ENCODE data around the gene PARVB.
A peak's percentile ranks its signal among the peaks of the same experiment; 100 is the strongest.
"Not testable (repeated sequence)": the region's sequence is repeated elsewhere in the genome, so short reads cannot be mapped to it uniquely, and the experiment has no call there.

Gene PARVB

GRCh38 chr22:44089717-44090570, 65.8 kb downstream of the PARVB start:
- DNase-seq, result no peak

DNA sequence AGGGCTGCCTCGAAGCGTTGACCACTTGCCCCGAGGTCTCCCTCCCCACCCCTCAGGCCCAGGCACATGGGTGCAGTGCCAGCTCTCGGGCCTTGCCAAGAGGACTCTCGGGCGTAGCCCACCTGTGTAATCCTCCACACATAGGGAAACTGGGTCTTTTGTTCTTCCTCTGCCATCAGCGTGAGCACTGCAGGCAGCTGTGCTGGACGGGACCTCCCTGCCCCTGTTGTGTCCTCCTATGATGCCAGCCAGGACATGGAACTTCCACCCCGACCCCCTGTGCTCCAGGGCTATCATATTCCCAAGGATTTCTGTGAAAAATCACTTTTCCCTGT, 66.4 kb downstream of the PARVB start:
- DNase-seq, result no peak

GRCh38 chr22:44091021-44091721, 67.1 kb downstream of the PARVB start:
- no peak for DNase-seq

- DNase-seq, result no peak
Observed at GRCh38 chr22:44091751-44092150, 67.6 kb downstream of the PARVB start.

DNA sequence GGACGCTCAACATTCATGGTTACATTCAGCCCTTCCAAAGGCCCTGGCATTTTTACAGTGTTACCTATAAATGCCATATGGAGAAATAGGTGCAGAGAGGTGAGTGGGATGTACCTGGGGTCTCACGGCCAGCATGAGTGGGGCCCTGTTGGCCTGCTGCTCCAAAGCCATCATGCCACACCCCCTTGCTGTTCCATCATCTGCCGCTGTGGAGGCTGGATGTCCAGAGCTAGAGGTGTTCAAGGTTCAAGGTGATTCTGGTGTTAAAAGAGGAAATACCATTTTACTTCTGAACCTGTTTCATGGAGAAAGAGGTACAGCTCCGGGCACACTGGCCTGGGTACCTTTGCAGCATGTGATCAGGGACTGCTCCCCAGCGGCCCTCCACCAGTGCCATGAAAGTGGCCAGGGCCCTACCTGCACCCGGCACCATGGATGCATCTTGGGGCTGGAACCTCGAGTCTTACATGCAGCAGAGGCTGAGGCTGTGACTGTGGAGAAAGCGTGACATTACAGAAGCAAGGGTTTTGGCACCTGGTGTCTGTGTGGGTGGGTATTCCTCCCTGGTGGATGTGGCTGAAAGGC, 68.6 kb downstream of the PARVB start:
- no peak for DNase-seq

DNA sequence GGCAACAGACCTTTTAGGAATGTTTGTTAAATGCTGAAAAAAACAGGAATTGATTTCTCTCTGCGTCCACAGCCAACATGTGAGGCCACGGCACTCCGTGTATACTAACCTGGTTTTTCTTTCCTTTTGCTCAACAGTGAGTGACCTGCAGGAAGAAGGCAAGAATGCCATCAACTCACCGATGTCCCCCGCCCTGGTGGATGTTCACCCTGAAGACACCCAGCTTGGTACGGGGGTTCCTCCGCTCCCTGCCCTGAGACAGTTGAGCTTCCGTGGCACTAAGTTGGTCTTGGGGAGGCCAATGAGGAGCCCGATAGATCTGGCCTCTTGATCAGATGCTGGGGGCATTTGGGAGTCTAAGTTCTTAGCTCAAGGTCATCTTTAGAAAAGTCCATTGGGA, 69.7 kb downstream of the PARVB start:
- DNase-seq, result no peak

DNA sequence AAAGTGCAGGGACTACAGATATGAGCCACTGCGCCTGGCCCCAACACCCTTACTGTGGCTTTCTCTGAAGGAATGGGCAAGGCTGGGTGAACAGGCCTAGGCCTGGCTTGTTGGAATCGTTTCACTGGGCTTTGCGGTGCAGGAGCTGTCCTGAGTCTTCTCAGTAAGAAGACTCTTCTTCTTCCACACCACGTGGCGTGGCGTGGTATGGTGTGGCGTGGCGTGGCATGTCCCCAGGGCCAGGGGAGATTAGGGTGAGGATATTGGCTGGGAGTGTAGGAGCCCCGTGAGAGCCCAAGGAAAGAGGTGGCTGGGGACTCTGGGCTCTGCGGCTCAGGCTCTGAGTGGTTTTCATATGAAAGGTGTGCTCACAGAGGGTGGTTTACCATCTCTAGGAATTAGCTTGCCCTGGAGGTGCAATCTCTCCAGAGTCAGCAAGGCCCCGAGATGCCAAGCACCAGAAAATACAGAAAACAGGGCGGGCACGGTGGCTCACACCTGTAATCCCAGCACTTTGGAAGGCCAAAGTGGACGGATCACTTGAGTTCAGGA, 70.7 kb downstream of the PARVB start:
- no peak for DNase-seq

- no peak for DNase-seq
Observed at GRCh38 chr22:44096736-44097135, 72.6 kb downstream of the PARVB start.

DNA sequence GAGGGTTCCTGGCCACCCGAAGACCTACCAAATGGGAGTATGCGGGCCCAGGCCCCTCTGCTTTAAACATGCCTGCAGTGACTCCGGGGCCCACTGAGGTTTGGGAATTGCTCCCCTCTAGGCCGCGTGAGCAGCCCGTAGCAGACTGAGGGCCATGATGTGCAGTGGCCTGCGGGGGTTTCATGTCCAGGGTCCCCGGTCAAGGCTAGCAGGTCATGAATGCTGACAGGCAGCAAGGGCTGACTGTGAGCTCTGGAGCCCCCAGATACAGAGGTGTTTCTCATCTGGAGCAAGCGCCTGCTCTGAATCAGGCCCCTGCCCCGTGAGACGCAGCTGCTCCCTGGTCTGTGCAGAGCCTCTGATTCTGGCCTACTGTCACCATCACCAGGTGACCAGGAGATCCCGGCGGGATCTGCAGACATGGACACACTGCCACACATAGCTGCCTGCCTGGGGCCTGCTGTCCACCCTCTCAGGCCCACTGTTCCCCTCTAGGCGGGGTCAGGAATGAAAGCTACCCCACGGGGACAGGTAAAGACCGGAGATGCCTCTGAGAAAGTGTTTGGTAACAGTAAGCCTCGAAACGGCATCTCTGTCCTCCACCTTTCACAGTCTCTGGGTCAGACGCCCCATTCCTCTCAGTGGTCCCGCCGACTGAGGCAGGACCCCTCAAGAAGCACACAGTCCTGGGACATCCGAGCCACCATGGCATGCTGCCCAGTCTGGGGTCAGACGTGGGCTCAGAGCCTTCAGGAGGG, 73.3 kb downstream of the PARVB start:
- no peak for DNase-seq

DNA sequence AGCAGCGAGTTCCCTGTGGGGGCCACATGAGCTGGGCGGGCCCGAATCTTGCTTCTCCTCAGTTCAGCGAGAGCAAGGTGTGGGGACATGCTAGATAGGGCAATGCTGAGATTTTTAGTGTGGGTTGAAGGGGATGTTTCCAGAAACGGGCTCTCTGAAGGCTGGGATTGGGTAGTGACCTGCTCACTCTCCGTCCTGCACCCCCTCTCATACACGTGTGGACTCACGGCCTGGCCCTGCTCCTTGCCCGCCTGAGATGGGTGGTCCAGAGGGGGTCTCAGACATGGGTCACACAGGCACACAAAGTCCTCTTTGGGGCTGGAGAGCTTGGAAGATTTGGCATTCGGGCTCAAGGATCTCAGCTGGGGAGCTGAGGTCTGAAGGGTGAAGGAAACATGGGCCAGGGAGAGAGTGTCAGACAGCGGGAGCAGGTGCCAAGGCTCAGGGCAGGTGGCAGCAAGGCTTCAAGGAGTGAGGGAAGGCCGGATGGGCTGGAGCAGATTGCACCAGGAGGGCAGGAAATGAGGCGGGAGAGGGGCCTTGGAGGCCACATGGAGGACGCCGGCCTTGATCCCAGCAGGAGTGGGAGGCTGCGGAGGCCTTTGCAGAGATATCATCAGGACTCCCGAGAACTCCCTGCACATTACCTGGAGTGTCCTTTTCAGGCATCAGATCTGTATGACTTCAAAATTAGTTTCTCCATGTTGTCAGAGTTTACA, 74.1 kb downstream of the PARVB start:
- peak; percentile 18 for DNase-seq

DNA sequence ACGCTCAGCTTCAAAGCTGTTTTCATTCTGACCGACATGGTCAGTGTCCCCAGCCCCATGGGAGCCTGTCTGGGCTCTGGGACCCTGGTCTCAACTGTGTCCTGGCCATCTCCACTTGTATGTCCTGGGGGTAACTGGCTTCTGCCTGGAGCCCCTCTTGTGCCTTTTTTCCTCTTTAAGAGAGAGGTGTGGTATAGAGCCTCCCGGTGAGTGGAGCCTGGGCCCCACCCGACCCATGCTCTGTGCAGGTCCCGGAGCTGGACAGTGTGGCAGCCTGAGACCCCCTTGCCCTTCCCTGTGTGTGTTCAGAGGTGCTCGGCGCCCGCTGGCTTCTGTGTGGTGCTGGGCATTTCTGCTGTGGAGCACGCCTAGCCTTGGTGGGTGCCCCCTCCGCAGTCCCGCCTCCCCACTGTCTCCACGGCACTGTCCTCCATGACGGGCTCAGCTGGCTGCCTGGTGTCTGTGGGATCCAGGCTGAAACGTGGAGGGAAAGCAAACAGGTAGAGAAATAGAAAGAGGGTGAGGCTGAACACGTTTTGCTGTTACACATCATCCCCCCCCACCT, 74.9 kb downstream of the PARVB start:
- DNase-seq, result no peak

DNA sequence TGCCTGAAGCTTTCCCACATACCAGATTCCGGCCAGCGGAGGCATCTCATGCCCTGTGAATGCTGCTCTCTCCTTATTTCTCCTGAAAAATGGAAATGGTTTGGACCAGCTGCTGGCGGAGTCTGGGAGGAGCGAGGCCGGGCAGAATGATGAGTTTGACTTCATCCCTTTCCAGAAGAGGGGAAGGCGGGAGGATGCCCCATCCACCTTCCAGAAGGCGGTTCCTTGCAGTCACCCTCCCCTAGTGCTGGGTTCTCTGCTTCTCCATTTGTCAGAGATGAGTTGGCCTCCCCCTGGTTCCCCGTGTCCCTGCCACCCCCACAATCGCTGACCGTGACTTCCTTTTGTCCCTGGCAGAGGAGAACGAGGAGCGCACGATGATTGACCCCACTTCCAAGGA, 75.6 kb downstream of the PARVB start:
- DNase-seq, result no peak

DNA sequence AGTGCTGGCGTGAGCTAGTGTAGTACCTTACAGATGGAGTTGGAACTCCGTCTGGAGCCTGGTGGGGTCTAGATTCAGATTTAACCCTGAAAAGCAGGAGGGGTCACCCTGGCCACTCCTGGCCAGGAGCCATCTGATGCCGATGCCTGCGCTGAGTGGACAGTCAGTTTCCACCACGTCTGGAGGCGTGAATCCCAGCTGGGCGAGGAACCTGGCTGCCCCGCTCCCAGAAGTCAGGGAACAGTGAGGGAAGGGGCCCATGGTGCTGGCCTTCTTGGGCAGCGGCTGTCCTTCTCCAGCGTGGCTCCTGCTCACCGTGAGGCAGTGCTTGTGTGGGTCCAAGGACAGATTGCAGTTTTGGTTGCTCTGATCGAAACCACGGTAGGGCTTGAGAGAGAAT, 76.3 kb downstream of the PARVB start:
- DNase-seq, result no peak

DNA sequence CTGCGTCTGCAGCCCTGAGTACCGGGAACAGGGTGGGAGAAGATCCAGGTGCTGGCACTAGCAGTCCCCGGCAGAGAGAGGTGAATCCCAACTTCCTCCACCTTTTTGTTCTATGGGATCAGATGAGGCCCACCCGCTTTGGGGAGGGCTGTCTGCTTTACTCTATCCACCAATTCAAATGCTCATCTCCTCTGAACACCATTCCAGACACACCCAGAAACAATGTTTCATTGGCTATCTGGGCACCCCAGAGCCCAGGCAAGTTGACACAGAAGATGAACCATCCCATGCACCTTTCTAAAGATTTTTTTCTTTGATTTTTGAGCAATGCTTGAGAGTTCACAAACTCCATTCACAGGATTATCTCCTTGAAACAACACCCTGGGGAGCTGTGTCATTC, 78.0 kb downstream of the PARVB start:
- DNase-seq, result no peak

GRCh38 chr22:44102856-44103255, 78.8 kb downstream of the PARVB start:
- no peak for DNase-seq

DNA sequence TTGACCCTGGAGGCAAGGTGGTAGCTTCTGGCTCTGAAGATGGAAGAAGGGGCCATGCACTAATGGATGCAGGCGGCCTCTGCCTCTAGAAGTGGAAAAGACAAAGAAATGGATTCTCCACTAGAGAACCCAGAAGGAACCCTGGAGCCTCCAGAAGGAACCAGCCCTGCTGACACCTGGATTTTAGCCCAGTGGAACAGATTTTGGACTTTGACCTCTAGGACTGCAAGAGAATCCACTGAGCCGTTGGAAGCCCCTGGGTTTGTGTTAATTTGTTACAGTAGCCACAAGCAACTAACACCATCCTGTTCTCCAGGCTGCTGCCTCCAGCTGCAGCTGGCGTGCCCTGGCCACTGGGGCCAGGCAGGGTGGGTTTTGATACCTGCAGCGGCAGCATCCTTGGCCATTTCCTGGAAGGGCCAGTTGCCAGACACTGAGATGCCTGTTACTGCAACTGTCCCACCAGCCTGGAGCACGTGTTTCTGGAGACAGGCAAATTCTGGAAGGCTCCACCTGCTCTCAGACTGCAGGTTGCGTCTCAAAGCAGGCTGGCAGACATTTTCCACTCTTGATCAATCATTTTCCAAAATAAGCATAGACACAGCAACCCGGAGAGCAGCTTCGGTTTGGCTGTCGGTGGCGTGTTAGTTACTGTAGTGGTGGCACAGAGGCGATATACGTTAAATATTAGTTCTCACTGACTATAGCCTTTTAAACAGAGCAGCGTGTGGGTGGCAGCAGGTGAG, 79.8 kb downstream of the PARVB start:
- DNase-seq, result no peak

DNA sequence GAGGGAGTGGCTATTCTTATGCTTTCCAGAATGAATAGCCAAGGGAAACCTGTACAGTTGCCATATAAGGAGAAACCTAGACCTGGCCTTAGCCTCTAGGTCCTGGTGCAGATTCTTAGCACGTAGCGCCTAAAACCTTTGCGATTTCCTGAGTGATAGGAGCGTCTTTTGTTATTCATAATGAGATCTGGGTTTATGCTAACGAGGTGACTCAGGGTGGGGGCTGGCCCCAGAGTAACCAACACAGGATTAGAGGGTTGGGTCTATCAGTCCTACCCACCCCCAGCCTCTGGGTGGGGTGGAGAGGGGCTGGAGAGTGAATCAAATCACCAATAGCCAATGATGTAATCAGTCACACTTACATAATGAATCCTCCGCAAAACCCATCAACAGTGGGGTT, 83.2 kb downstream of the PARVB start:
- DNase-seq, result no peak

GRCh38 chr22:44108076-44108475, 84.0 kb downstream of the PARVB start:
- no peak for DNase-seq

DNA sequence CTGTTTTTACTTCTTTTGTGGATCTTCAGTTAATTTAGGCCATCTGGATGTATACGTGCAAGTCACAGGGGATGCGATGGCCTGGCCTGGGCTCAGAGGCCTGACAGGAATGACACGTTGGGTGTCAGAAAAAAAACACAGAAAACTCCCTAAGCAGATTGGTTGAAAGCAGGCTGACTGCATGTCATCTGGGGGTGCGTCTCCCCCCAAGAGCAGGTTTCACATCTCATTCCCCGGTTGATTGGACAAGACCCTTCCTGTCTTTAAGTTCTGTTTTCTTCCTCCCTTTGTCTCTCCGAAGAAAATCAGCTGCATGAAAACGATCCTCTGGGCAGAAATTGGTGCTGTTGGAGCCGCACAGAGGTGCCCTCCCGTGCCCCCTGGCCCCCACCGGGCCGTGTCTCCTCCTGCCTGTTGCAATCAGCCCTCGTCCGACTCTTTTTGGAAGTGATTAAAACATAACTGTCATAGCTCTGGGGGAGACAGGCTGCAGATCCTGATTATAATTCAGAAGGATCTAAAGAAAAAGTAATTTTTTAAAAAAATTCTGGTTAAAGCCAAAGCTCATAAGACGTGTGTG, 84.8 kb downstream of the PARVB start:
- DNase-seq, result no peak

DNA sequence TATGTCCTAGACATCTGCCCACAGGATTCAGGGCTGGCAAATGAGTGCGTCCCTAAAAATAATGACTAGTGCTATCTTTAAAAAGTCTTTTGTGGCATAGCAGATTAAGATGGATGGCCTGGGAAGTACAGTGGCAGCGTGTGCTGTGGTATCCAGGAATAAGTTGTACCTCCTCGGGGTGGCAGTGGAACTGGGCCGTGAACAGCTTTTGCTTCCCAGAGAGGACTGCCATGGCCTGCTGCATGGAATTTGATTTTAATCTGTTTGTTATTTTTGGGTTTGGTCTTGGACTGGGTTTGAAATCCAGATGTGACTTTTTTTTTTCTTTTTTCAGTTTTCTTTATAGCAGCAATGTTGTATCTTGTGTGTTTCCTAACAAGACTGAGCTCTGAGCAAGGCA, 85.3 kb downstream of the PARVB start:
- DNase-seq, result no peak

DNA sequence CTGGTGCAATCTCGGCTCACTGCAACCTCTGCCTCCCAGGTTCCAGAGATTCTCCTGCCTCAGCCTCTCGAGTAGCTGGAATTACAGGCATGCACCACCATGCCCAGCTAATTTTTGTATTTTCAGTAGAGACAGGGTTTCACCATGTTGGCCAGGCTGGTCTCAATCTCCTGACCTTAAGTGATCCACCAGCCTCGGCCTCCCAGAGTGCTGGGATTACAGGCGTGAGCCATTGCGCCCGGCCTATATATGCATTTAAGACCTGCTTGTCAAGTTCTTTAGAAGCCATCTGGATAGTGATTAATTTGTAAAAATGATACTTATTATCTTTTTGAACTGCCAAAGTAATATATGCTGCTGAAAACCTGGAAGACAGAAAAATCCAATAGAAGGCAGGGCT, 86.6 kb downstream of the PARVB start:
- DNase-seq, result not testable (repeated sequence)
